ENCODE measurements around the gene ODAPH. TPM values are rescaled to one million over a fixed set of nuclear protein-coding genes. Genes with fewer than 3 reads are reported as not detected.

ODAPH gene
- total and polyA plus RNA-seq, 2 experiments from 2014 or later: 0.60 to 3.2 TPM

- WGBS (ENCODE audit: low lambda C conversion rate, missing lambda C conversion rate): 4% methylated on average over 12 of the region's 12 CpGs
- H3K79me2 ChIP-seq: peaks cover 82% of the 10 kb centered on the region
- no peaks in the 10 kb centered on the region for H3K36me3 ChIP-seq (replicated peaks; ENCODE audit: insufficient read depth, low read depth)
- H3K9me3 ChIP-seq (ENCODE audit: low read depth): no peaks in the 10 kb centered on the region
- H3K4me1 ChIP-seq (ENCODE audit: insufficient read depth): peaks cover 29% of the 10 kb centered on the region
- H3K27me3 ChIP-seq: no peaks in the 10 kb centered on the region
- peak overlapping the region; percentile 79 for H2AFZ ChIP-seq
- no peaks in the 10 kb centered on the region for H3K9me2 ChIP-seq (replicated peaks; ENCODE audit: insufficient read depth)
- peak; percentile 20 for DNase-seq (ENCODE audit: low spot score)
- H3K4me3 ChIP-seq: peak overlapping the region; percentile 68
- H3K27ac ChIP-seq: peak overlapping the region; percentile 94
- no peak for TF ChIP-seq EZH2 (IDR thresholded peaks at IDR 0.05; ENCODE audit: borderline replicate concordance)
- TF ChIP-seq EZH2phosphoT487 (IDR thresholded peaks at IDR 0.05; ENCODE audit: low read depth, severe bottlenecking, unreplicated experiment): no peak
- TF ChIP-seq CTCF (IDR thresholded peaks at IDR 0.05; ENCODE audit: poor library complexity): no peak
- peak overlapping the region; percentile 88 for H3K4me2 ChIP-seq
- H4K20me1 ChIP-seq (ENCODE audit: insufficient read depth, poor library complexity, severe bottlenecking): no peaks in the 10 kb centered on the region
These were observed 42.2 kb upstream of the ODAPH start for GRCh38 chr4:75513526-75514130.

GRCh38 chr4:75514131-75514948 lies 41.5 kb upstream of the ODAPH start, which contains the start of the genes RCHY1 and THAP6:
Gene RCHY1 (minus strand): TSS chr4:75514403. CDS start chr4:75514286, 117 bp downstream.
Gene THAP6 (plus strand): TSS chr4:75514473. CDS start chr4:75515453, 980 bp downstream.
- H3K36me3 ChIP-seq (replicated peaks; ENCODE audit: insufficient read depth, low read depth): no peaks in the 10 kb centered on the region
- WGBS (ENCODE audit: low lambda C conversion rate, missing lambda C conversion rate): 2% methylated on average over 61 of the region's 61 CpGs
- DNase-seq (ENCODE audit: low spot score): peak; percentile 99
- peak within 1 kb of the TSS; percentile 94 for H3K27ac ChIP-seq
- TF ChIP-seq EZH2 (IDR thresholded peaks at IDR 0.05; ENCODE audit: borderline replicate concordance) (no peak), CTCF (IDR thresholded peaks at IDR 0.05; ENCODE audit: poor library complexity) (no peak), EZH2phosphoT487 (IDR thresholded peaks at IDR 0.05; ENCODE audit: low read depth, severe bottlenecking, unreplicated experiment) (no peak)
- no peaks in the 10 kb centered on the region for H3K9me2 ChIP-seq (replicated peaks; ENCODE audit: insufficient read depth)
- H3K4me2 ChIP-seq: peak within 1 kb of the TSS; percentile 88
- H3K4me3 ChIP-seq: peak within 1 kb of the TSS; percentile 68
- H3K4me1 ChIP-seq (ENCODE audit: insufficient read depth): peaks cover 29% of the 10 kb centered on the region
- H3K27me3 ChIP-seq: no peaks in the 10 kb centered on the region
- no peaks in the 10 kb centered on the region for H4K20me1 ChIP-seq (ENCODE audit: insufficient read depth, poor library complexity, severe bottlenecking)
- H3K9me3 ChIP-seq (ENCODE audit: low read depth): no peaks in the 10 kb centered on the region
- H2AFZ ChIP-seq: peak within 1 kb of the TSS; percentile 79
- H3K79me2 ChIP-seq: peaks cover 75% of the 10 kb centered on the region

GRCh38 chr4:75514949-75515612 lies 40.8 kb upstream of the ODAPH start:
- peak overlapping the region; percentile 68 for H2AFZ ChIP-seq
- H3K27me3 ChIP-seq: no peaks in the 10 kb centered on the region
- WGBS (ENCODE audit: low lambda C conversion rate, missing lambda C conversion rate): 73% methylated on average over 9 of the region's 9 CpGs
- no peaks in the 10 kb centered on the region for H3K9me2 ChIP-seq (replicated peaks; ENCODE audit: insufficient read depth)
- H3K4me3 ChIP-seq: peak overlapping the region; percentile 65
- peaks cover 29% of the 10 kb centered on the region for H3K4me1 ChIP-seq (ENCODE audit: insufficient read depth)
- no peaks in the 10 kb centered on the region for H4K20me1 ChIP-seq (ENCODE audit: insufficient read depth, poor library complexity, severe bottlenecking)
- peaks cover 68% of the 10 kb centered on the region for H3K79me2 ChIP-seq
- TF ChIP-seq EZH2phosphoT487 (IDR thresholded peaks at IDR 0.05; ENCODE audit: low read depth, severe bottlenecking, unreplicated experiment) (no peak), EZH2 (IDR thresholded peaks at IDR 0.05; ENCODE audit: borderline replicate concordance) (no peak), CTCF (IDR thresholded peaks at IDR 0.05; ENCODE audit: poor library complexity) (no peak)
- DNase-seq (ENCODE audit: low spot score): no peak
- H3K9me3 ChIP-seq (ENCODE audit: low read depth): no peaks in the 10 kb centered on the region
- H3K4me2 ChIP-seq: peak overlapping the region; percentile 85
- no peaks in the 10 kb centered on the region for H3K36me3 ChIP-seq (replicated peaks; ENCODE audit: insufficient read depth, low read depth)
- peak overlapping the region; percentile 94 for H3K27ac ChIP-seq

Data from hepatocyte (in vitro differentiated cells).